Glutamatergic neuron (in vitro differentiated cells): ENCODE measurements around the gene PIK3C2A. TPM values are rescaled to one million over a fixed set of nuclear protein-coding genes. Genes with fewer than 3 reads are reported as not detected.

Experiments used
- DNase-seq: peaks from one replicate; pipeline ENCODE4 v3.0.0; 2022
- H3K27ac Mint-ChIP-seq: one replicate; pipeline ENCODE4 v1.8.0; 2020; ENCODE audit warnings: mild to moderate bottlenecking, mixed read lengths, inconsistent platforms; ENCODE audit not compliant: unreplicated experiment
- H3K27me3 Mint-ChIP-seq: one replicate; pipeline ENCODE4 v1.8.0; 2020; ENCODE audit warnings: mild to moderate bottlenecking, moderate library complexity, mixed read lengths, inconsistent platforms; ENCODE audit not compliant: unreplicated experiment
- H3K36me3 Mint-ChIP-seq: one replicate; pipeline ENCODE4 v1.8.0; 2020; ENCODE audit warnings: mild to moderate bottlenecking, mixed read lengths, inconsistent platforms; ENCODE audit not compliant: unreplicated experiment
- H3K4me1 Mint-ChIP-seq: one replicate; pipeline ENCODE4 v1.8.0; 2020; ENCODE audit warnings: mild to moderate bottlenecking, low read depth, mixed read lengths, inconsistent platforms; ENCODE audit not compliant: unreplicated experiment
- H3K4me3 Mint-ChIP-seq: one replicate; pipeline ENCODE4 v1.8.0; 2020; ENCODE audit warnings: mild to moderate bottlenecking, mixed read lengths, inconsistent platforms; ENCODE audit not compliant: unreplicated experiment
- H3K9me3 Mint-ChIP-seq: one replicate; pipeline ENCODE4 v1.8.0; 2020; ENCODE audit warnings: mild to moderate bottlenecking, moderate library complexity, mixed read lengths, inconsistent platforms; ENCODE audit not compliant: unreplicated experiment
- total RNA-seq: library from RNA; stranded (reverse); fragmentation: NEBNext Ultra II Directional; extraction: Animal tissue kit (Norgen Biotek cat#: 25700); gene quantifications from one replicate; pipeline ENCODE4 v1.2.1, GENCODE V29; 2021; ENCODE audit not compliant: unreplicated experiment
- TF ChIP-seq, protein P1 (sequence below): fragments of 200-600 bp; sonication (generic); IDR thresholded peaks from one replicate; pipeline ENCODE4 v1.5.0; 2021; ENCODE audit not compliant: partially characterized antibody, unreplicated experiment

PIK3C2A gene
- total RNA-seq, 1 donor from 2014 or later = 55.7 TPM

DNA sequence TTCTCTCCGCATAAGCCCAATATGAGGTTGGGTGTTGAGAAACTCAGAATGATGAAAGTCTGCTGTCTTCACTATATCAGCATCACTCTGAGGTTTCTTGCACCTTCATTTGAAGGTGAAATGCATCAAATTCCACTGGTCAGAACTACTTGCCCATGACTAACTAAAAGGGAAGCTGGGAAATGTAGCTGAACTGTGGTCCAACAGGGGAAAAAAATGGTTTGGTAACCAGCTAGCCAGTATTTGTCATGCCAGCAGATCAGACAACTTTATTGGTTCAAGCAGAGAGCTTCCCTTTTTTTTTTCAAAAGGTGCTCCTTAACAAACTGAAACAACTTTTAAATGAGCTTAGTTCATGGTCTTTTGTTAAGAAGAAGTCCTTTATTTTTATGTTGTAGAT lies 14.2 kb upstream of the PIK3C2A start:
- H3K27me3 Mint-ChIP-seq = no peaks in the 10 kb centered on the region
- no peak overlapping the region for H3K4me3 Mint-ChIP-seq
- H3K36me3 Mint-ChIP-seq = no peaks in the 10 kb centered on the region
- H3K27ac Mint-ChIP-seq = no peak overlapping the region
- TF ChIP-seq, protein P1, sequence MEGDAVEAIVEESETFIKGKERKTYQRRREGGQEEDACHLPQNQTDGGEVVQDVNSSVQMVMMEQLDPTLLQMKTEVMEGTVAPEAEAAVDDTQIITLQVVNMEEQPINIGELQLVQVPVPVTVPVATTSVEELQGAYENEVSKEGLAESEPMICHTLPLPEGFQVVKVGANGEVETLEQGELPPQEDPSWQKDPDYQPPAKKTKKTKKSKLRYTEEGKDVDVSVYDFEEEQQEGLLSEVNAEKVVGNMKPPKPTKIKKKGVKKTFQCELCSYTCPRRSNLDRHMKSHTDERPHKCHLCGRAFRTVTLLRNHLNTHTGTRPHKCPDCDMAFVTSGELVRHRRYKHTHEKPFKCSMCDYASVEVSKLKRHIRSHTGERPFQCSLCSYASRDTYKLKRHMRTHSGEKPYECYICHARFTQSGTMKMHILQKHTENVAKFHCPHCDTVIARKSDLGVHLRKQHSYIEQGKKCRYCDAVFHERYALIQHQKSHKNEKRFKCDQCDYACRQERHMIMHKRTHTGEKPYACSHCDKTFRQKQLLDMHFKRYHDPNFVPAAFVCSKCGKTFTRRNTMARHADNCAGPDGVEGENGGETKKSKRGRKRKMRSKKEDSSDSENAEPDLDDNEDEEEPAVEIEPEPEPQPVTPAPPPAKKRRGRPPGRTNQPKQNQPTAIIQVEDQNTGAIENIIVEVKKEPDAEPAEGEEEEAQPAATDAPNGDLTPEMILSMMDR = no peak
- DNase-seq = no peak
- H3K4me1 Mint-ChIP-seq = no peaks in the 10 kb centered on the region
- no peaks in the 10 kb centered on the region for H3K9me3 Mint-ChIP-seq

DNA sequence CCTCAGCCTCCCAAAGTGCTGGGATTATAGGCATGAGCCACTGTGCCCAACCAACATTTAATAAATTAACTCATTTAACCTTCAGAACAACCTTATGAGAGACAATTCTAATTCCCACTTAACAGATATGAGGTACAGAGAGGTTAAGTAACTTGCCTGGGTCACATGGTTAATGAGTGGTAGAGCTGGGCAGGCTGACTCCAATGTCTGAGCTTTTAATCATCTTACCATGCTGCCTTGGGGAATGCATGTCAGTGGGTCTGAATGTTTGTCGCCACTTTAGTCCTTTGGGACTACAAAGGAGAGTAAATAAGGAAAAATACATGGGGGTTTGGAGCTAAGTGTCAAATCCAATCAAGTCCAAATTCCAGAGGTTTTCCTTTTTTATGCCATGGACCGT lies 11.2 kb upstream of the PIK3C2A start:
- TF ChIP-seq, protein P1 = no peak
- Mint-ChIP-seq H3K36me3 (peaks cover 5% of the 10 kb centered on the region), H3K27me3 (no peaks in the 10 kb centered on the region), H3K4me3 (no peak overlapping the region), H3K27ac (no peak overlapping the region), H3K9me3 (no peaks in the 10 kb centered on the region), H3K4me1 (no peaks in the 10 kb centered on the region)
- DNase-seq = no peak

DNA sequence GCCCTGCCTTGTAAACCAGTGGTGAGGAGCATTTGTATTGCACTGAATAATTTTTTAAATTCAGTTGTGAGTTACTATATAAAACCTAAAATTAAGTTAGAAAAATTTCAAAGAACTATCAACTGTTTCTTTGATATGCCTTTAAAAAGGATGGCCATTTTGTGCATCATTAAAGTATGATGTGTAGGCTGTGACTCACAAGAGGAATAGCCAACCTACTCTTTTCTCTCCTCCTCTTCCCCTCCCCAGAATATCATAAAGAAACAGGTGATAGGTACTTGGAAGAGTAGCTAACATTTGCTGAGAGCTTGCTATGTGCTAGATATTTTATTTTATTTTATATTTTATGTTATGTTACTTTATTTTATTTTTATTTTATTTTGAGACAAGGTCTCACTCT lies 10.6 kb upstream of the PIK3C2A start:
- Mint-ChIP-seq H3K9me3 (no peaks in the 10 kb centered on the region), H3K4me3 (no peak overlapping the region), H3K27ac (no peak overlapping the region), H3K36me3 (peaks cover 5% of the 10 kb centered on the region), H3K4me1 (no peaks in the 10 kb centered on the region), H3K27me3 (no peaks in the 10 kb centered on the region)
- TF ChIP-seq, protein P1 = no peak
- no peak for DNase-seq

DNA sequence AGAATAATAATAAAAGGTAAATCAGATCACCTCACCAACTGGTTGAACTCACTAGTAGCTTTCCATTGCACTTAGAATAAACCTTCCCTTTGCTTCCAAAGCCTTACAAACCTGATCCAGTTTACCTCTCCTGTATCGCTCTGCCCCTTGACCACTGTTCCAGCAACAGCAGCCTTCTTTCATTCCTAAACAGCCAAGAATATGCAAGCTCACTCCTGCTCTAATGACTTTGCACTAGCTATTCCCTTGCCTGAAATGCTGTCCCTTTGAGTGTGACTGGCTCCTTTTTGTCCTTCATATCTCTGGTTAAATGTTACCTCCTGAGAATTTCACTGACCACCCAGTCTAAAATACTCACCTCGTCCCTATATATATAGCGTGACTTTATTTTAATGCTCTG lies 9.6 kb upstream of the PIK3C2A start:
- Mint-ChIP-seq H3K27ac (no peak overlapping the region), H3K4me3 (no peak overlapping the region), H3K27me3 (no peaks in the 10 kb centered on the region), H3K9me3 (no peaks in the 10 kb centered on the region), H3K36me3 (peaks cover 5% of the 10 kb centered on the region), H3K4me1 (no peaks in the 10 kb centered on the region)
- TF ChIP-seq, protein P1 = no peak
- DNase-seq = no peak

DNA sequence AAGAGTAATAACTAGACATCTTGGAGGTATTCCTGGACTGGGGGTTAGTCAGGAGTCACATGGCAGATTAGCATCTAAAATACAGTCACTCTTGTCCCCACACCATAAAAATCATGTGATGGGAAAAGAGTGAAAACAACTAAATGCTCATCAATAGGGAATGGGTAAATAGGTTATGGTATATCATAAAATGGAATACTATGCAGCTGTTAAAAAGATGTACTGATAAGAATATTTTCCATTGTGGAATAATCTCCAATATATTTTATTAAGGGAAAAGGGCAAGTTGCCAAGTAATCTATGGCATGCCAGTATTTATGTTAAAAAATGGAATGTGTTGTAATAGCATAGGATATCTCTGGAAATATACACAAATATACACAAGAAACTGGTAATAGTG lies 6.6 kb upstream of the PIK3C2A start:
- Mint-ChIP-seq H3K27me3 (no peaks in the 10 kb centered on the region), H3K4me1 (peaks cover 3% of the 10 kb centered on the region), H3K9me3 (no peaks in the 10 kb centered on the region), H3K27ac (no peak overlapping the region), H3K4me3 (no peak overlapping the region), H3K36me3 (peaks cover 5% of the 10 kb centered on the region)
- TF ChIP-seq, protein P1 = no peak
- no peak for DNase-seq
